Stomach smooth muscle (tissue), 2 donors: ENCODE measurements around the gene SOCS1.
"Not testable (repeated sequence)": the region's sequence is repeated elsewhere in the genome, so short reads cannot be mapped to it uniquely, and the experiment has no call there.

Experiments
- H3K27ac ChIP-seq: one replicate; pipeline ENCODE4 v1.7.0; 2013; ENCODE audit warnings: mild to moderate bottlenecking, low read length, inconsistent platforms
- H3K27me3 ChIP-seq, 2 donors: one replicate each; pipeline ENCODE4 v1.7.0; 2013; ENCODE audit warnings: low read length in 2 of 2; ENCODE audit not compliant: insufficient read depth in 2 of 2, control insufficient read depth in 1 of 2
- H3K36me3 ChIP-seq, 2 donors: one replicate each; pipeline ENCODE4 v1.7.0; 2013; ENCODE audit warnings: low read length in 2 of 2; ENCODE audit not compliant: control insufficient read depth in 2 of 2, insufficient read depth in 2 of 2
- H3K4me1 ChIP-seq: one replicate; pipeline ENCODE4 v1.7.0; 2013; ENCODE audit warnings: low read length; ENCODE audit not compliant: control insufficient read depth, insufficient read depth
- H3K4me3 ChIP-seq, 2 donors: one replicate each; pipeline ENCODE4 v1.7.0; 2013; ENCODE audit warnings: low read length in 2 of 2
- H3K9ac ChIP-seq, 2 donors: one replicate each; pipeline ENCODE4 v1.7.0; 2013; ENCODE audit warnings: low read length in 2 of 2, mild to moderate bottlenecking in 1 of 2
- H3K9me3 ChIP-seq, 2 donors: one replicate each; pipeline ENCODE4 v1.7.0; 2013; ENCODE audit warnings: low read length in 2 of 2; ENCODE audit not compliant: control insufficient read depth in 2 of 2
- donor health status: healthy.
- donor health status: Pancreatic carcinoma.

The SOCS1 gene, protein sequence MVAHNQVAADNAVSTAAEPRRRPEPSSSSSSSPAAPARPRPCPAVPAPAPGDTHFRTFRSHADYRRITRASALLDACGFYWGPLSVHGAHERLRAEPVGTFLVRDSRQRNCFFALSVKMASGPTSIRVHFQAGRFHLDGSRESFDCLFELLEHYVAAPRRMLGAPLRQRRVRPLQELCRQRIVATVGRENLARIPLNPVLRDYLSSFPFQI

DNA sequence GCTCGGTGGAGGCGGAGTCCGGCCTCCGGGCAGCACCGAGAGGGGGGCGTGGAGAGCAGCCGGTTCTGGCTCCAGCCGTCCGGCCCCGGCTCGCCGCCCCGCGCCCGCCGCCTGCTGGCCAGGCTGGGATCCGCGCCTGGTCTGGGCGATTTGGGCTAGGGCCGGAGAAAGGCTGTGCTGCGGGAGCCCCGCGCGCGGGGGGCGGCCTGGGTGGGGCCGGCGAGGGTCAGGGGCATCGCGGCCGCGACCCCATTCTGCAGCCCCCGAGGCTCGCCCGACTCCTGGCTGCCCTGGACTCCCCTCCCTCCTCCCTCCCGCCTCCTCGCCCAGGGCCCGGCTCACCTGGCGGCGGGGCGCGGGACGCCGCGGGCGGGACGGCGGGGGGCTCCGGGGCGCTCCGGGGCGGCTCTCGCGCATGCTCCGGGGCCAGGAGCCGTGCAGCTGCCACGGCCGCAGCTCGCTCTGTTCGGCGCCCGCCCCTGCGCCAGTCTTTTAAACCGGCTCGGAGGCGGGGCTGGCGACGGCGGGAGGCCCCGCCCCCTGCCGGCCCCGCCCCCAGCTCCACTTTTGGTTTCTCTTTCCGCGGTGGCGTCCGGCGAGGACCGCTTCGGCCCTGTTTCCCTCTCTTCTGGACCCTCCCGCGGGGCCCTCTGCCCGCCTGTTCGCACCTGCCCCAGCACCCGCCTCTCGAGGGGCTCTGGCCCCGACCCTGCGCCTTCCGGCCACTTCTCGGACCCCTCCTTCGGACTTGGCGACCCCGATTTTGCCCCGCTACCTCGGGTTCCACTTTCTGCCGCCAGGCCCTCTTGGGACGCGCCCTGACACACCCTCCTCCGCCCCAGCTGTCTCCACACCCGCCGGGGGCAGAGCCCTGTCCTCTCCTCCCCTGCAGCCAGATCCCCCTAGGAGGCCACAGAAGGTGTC is at the start of gene SOCS1:
TSS of gene SOCS1 (minus strand) at position 468 of the 924 bp plus-strand sequence. CDS start 726 bp downstream, outside the sequence.
- H3K27ac ChIP-seq = peak within 1 kb of the TSS; percentile 95
- H3K9ac ChIP-seq = peak within 1 kb of the TSS; percentile 88 to 91
- no peaks in the 10 kb centered on the region for H3K27me3 ChIP-seq
- H3K4me1 ChIP-seq = peaks cover 42% of the 10 kb centered on the region
- peak within 1 kb of the TSS; percentile 73 to 85 for H3K4me3 ChIP-seq
- no peaks in the 10 kb centered on the region for H3K9me3 ChIP-seq
- peaks cover 0 to 6% of the 10 kb centered on the region in 2 donors for H3K36me3 ChIP-seq

DNA sequence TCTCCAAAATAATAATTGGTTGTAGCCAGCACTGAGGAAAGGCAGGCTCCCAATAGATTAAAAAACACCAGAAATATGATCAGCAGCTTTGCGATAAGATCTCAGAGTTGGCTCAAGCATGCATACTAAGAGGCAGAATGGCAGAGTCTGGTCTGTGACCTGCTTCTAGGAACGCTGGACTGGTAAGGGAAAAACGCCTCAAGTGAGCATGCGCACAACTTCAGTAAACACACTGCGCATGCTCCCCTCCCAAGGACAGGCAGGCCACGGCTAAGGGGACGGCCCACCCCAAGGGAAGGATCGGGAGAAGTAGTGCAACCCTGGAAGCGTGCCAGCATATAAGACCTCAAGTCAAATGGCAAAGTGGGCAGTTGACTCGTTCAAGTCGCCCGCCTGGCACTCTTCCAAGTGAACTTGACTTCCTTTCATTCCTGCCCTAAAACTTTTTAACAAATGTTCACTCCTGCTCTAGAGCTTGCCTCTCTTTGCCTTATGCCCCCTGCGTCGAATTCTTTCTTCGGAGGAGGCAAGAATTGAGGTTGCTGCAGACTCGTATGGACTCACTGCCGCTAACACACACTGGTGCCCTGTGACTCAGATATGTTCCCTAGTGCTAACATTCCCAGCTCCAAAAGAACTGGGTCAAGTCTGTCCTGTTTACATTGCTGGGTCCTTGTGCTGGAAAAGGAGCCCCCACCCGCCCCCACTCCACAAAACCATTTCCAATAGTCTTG is 47.6 kb upstream of the SOCS1 start:
- H3K9me3 ChIP-seq = no peaks in the 10 kb centered on the region
- no peak overlapping the region for H3K4me3 ChIP-seq
- no peak overlapping the region for H3K9ac ChIP-seq
- no peaks in the 10 kb centered on the region for H3K27me3 ChIP-seq
- no peaks in the 10 kb centered on the region for H3K36me3 ChIP-seq
- no peaks in the 10 kb centered on the region for H3K4me1 ChIP-seq
- no peak overlapping the region for H3K27ac ChIP-seq

DNA sequence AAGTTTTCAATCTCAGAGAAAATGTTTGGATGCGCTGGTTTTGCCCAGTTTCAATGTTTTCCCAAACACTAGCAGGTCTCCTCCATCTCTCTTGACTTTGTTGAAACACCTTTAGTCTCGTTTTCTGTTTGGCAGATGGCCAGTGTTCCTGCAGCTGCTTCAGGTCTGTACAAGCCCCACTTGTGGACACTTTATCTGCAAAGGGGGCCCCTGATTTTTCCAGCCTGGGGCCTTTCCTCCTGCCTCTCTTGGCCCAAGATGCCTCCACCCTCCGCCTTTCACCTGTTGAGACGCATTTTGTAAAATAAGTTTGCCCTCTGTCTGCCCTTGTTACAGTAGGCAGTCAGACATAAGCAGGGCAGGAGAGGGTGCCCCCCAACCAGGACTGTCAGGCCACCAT is 47.0 kb upstream of the SOCS1 start:
- Histone ChIP-seq H3K4me1 (no peaks in the 10 kb centered on the region), H3K36me3 (no peaks in the 10 kb centered on the region), H3K9ac (no peak overlapping the region), H3K4me3 (no peak overlapping the region), H3K27ac (no peak overlapping the region), H3K27me3 (no peaks in the 10 kb centered on the region), H3K9me3 (no peaks in the 10 kb centered on the region)

DNA sequence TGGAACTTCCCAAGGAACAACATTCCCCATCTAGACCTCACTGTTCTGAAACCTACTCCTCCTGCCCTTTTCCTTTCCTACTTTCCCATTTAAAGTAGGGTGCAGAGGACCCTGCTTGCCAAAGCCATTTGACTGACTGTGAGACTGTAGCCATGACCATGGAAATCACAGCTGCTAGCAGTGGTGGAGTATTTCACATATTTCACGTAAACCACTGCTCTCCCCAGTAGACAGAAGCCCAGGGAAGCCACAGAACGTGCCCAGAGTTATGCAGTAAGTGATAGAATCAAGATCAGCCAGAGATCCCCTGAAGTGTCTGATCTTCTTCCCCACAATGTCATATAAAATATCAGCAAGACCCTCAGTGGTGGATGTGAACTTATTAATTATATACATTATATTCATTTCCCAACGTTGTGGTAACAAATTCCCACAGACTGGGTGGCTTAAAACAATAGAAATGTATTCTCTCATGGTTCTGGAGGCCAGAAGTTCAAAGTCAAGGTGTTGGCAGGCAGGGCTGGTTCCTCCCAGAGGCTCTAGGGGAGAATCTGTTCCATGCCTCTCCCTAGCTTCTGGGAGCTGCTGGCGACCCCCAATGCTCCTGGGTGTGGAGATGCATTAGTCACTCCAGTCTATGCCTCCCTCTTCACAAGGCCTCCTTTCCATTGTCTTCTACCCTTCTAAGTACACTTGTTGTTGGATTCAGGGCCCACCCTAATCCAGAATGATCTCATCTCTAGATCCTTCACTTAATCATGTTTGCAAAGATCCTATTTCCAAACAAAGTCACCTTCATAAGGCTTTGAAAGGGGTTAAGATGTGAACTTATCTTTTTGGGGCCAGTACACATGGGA is 45.9 kb upstream of the SOCS1 start:
- Histone ChIP-seq H3K9ac (no peak overlapping the region), H3K36me3 (no peaks in the 10 kb centered on the region), H3K4me1 (peaks cover 9% of the 10 kb centered on the region), H3K27ac (no peak overlapping the region), H3K27me3 (no peaks in the 10 kb centered on the region), H3K4me3 (no peak overlapping the region), H3K9me3 (no peaks in the 10 kb centered on the region)

DNA sequence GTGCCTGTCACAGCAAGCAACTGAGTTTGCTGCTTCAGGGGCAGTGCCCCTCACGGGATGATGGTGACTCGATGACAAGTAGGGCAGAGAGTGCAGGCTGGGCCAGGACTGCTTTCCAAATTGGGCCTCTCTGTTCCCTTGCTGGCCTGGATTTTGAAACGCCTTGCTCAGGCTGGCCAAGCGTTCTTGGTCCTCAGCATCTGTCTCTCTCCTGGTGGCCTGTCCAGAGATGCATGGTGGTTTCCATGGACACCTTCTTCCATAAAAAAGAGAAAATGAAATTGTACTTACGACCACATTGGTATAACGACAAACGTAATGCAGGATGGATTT is 44.5 kb upstream of the SOCS1 start:
- H3K4me3 ChIP-seq = no peak overlapping the region
- no peak overlapping the region for H3K27ac ChIP-seq
- no peaks in the 10 kb centered on the region for H3K9me3 ChIP-seq
- no peaks in the 10 kb centered on the region for H3K27me3 ChIP-seq
- peaks cover 12% of the 10 kb centered on the region for H3K4me1 ChIP-seq
- no peak overlapping the region for H3K9ac ChIP-seq
- no peaks in the 10 kb centered on the region for H3K36me3 ChIP-seq

DNA sequence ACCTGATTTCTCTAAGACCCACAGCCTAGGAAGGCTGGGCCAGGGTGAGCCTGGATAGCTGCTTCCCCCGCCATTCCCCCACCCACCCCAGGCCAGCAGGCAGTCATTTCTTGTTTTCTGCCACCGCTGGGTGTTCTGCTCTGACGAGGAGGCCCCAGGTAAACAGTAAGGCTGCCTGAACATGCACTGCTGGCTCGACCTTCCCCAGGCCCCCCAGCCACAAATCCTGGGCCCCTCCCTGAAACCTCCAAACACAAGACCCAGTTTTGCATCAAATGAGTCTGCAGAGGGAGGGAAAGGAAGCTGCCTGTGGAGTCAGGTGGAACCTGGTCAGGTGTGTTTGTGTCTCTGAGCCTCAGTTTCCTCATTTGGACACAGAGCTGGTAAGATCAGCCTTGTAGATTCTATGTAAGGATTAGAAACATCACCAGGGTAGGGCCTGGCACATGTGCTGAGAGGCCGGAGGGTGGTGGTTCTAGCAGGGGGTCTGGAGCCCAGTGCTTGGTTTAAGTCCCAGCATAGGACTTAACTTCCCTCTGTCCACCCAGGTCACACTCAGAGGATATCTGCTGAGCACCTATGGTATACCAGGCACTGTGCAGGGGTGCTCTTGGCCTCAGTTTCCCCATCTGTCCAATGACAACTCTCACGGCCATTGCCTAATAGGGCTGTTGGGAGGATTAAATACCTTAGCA is 44.0 kb upstream of the SOCS1 start:
- Histone ChIP-seq H3K4me1 (peaks cover 12% of the 10 kb centered on the region), H3K27ac (no peak overlapping the region), H3K36me3 (no peaks in the 10 kb centered on the region), H3K9ac (no peak overlapping the region), H3K4me3 (no peak overlapping the region), H3K9me3 (no peaks in the 10 kb centered on the region), H3K27me3 (no peaks in the 10 kb centered on the region)

DNA sequence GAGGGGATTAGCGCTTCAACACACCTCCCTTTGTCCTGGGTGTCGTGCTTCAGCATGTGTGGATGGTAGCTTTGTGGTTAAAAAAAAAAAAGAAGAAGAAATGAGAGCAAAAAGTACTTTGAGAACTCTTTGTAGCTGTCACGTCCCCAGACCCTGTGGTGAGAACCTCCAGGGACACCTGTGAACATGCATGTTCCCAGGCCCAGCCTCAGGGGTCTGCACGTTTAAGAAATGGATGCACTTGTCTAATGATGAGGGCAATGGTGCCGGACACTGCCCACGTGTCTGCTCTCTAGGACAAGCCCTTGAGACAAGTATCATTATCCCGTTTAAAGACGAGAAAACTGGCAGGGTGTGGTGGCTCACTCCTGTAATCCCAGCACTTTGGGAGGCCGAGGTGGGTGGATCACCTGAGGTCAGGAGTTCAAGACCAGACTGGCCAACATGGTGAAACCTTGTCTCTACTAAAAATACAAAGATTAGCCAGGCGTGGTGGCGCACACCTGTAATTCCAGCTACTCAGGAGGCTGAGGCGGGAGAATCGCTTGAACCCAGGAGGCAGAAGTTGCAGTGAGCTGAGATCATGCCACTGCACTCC is 43.0 kb upstream of the SOCS1 start:
- not testable (repeated sequence) for H3K9me3 ChIP-seq, H3K4me3 ChIP-seq, H3K27ac ChIP-seq, H3K36me3 ChIP-seq, H3K9ac ChIP-seq, H3K27me3 ChIP-seq
- H3K4me1 ChIP-seq = peaks cover 12% of the 10 kb centered on the region

DNA sequence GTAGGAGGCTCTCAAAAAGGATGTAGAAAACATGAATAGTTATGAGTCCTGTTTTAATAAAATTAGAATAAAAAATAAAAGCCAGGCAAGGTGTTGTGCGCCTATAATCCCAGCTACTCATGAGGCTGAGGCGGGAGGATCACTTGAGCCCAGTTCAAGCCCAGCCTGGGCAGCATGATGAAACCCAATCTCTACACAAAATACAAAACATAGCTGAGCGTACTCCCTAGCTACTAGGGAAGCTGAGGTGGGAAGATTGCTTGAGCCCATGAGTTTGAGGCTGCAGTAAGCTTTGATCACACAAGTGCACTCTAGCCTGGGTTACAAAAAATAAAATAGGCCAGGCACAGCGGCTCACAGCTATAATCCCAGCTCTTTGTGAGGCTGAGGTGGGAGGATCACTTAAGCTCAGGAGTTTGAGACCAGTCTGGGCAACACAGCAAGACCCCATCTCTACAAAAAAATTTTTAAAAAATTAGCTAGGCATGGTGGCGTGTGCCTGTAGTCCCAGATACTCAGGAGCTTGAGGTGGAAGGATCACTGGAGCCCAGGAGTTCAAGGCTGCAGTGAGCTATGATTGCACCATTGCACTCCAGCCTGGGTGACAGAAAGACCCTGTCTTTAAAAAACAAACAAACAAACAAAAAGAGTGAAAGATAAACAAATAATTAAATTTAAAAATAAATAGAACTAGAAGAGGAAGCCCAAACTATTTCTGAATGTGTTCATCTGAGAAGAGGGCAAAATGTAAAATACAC is 42.3 kb upstream of the SOCS1 start:
- H3K9me3 ChIP-seq = no peaks in the 10 kb centered on the region
- H3K4me1 ChIP-seq = peaks cover 12% of the 10 kb centered on the region
- H3K27ac ChIP-seq = no peak overlapping the region
- no peak overlapping the region for H3K4me3 ChIP-seq
- no peak overlapping the region for H3K9ac ChIP-seq
- no peaks in the 10 kb centered on the region for H3K27me3 ChIP-seq
- no peaks in the 10 kb centered on the region for H3K36me3 ChIP-seq

DNA sequence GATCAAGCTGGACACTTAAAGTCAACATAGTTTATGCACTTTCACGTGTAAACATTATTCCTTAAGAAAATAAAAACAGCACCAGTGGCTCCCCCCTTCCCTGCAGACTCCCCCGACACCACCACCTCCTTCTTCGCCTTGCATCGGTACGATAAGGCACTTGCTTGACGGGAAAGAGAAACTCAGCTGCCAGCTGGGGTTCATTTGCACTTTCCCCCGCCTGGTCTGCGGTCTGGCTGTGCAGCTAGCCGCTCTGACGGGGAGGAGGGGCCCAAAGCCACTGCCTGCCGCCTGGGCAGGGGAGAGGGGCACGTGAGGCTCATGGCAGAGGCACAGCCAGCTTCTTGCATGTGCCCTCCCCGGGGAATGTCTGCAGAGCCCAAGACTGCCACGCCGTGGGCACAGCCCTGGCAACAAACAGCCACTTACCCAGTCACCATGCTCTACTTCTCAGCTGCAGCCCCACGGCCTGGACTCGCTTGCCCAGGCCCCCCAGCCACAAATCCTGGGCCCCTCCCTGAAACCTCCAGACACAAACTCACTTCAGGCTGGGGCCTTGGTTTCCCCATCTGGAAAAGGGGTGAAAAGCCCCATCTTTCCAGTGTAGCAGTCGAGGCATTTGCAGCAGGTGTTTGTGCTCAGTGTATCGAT is 41.6 kb upstream of the SOCS1 start:
- H3K4me3 ChIP-seq = peak overlapping the region; percentile 4 to 64
- H3K9ac ChIP-seq = no peak overlapping the region
- H3K36me3 ChIP-seq = no peaks in the 10 kb centered on the region
- H3K27ac ChIP-seq = no peak overlapping the region
- no peaks in the 10 kb centered on the region for H3K9me3 ChIP-seq
- no peaks in the 10 kb centered on the region for H3K27me3 ChIP-seq
- peaks cover 12% of the 10 kb centered on the region for H3K4me1 ChIP-seq
